Stimulated activated CD4-positive, alpha-beta T cell treated with anti-CD3 and anti-CD28 coated beads, Interleukin-15, amount 100 ng/mL, for 24 hours (primary cell): ENCODE data around the gene AGPS.
"Not testable (repeated sequence)": the region's sequence is repeated elsewhere in the genome, so short reads cannot be mapped to it uniquely, and the experiment has no call there.

Source experiments
- DNase-seq: peaks from one replicate; pipeline ENCODE4 v3.0.0-alpha.2; 2020

Gene AGPS

GRCh38 chr2:177424620-177425019, 32.0 kb downstream of the AGPS start:
- not testable (repeated sequence) for DNase-seq

DNA sequence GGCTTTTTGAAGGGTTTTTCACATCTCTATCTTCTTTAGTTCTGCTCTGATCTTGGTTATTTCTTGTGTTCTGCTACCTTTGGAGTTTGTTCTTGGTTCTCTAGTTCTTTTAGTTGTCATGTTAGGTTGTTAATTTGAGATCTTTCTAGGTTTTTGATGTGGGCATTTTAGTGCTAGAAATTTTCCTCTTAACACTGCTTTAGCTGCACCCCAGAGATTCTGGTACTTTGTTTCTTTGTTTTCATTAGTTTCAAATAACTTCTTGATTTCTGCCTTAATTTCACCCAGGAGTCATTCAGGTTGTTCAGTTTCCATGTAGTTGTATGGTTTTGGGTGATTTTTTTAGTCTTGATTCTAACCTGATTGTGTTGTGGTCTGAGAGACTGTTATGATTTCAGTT, 34.7 kb downstream of the AGPS start:
- DNase-seq: no peak

DNA sequence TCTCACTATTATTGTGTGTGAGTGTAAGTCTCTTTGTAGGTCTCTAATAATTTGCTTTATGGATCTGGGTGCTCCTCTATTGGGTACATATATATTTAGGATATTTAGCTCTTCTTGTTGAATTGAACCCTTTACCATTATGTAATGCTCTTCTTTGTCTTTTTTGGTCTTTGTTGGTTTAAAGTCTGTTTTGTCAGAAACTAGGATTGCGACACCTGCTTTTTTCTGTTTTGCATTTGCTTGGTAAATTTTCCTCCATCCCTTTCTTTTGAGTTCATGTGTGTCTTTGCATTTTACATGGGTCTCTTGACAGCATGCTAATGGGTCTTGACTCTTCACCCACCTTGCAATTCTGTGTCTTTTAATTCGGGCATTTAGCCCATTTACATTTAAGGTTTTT, 35.4 kb downstream of the AGPS start:
- DNase-seq: not testable (repeated sequence)

DNA sequence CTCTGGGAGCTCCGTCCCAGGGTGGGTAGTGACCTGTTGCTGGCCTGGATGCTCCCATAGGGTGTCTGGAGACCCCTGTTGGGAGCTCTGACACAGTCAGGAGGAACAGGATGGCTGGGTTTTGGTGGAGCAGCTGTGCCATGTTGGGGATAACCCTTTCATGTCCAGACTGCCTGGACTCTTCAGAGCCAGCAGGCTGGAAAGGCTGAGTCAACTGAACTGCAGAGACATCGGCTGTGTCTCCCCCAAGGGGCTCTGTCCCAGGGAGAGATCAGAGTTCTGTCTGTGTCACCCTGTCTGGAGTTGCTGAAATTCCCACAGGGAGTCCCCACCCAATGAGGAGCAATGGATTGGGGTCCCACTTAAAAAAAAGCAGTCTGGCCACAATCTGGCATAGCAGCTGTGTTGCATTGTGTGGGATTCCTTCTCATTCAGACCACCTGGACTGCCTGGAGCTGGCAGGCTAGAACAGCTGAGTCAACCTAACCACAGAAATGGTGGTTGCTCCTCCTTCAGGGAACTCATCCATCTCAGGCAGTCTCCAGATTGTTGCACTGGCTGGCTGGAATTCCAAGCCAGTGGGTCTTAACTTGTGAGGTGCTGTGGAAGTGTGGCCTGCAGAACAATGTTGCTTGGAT, 37.2 kb downstream of the AGPS start:
- DNase-seq: no peak

DNA sequence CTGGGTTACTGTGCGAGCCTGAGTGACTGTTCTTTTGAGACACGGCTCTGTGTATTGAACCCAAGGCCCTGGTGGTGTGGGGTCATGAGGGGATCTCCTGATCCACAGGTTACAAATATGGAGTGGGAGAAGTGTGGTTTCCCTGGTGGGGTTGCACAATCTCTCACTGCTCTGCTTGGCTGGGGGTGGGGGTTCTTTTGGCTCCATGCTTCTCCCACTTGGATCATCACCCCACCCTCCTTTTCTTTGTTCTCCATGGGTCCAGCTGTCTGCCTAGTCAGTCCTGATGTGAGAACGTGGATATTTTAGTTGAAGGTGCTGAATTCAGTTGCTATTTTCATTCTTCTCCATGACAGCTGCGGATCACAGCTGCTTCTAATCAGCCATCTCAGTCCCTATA, 37.8 kb downstream of the AGPS start:
- DNase-seq: no peak

- not testable (repeated sequence) for DNase-seq
Measured at GRCh38 chr2:177431111-177431725, 38.6 kb downstream of the AGPS start.

DNA sequence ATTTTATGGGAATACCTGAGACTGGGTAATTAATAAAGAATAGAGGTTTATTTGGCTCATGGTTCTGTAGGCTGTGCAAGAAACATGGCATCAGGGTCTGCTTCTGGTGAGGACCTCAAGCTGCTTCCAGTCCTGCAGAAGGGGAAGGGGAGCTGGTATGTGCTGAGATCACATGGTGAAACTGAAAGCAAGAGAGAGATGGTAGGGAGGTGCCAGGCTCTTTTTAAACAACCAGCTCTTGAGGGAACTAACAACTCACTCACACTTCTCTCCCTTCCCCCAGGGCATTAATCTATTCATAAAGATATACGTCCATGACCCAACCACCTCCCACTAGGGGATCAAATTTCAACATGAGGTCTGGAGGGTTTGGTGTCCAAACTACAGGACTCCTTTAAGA, 40.1 kb downstream of the AGPS start:
- no peak for DNase-seq

GRCh38 chr2:177433402-177433801, 40.8 kb downstream of the AGPS start:
- no peak for DNase-seq

DNA sequence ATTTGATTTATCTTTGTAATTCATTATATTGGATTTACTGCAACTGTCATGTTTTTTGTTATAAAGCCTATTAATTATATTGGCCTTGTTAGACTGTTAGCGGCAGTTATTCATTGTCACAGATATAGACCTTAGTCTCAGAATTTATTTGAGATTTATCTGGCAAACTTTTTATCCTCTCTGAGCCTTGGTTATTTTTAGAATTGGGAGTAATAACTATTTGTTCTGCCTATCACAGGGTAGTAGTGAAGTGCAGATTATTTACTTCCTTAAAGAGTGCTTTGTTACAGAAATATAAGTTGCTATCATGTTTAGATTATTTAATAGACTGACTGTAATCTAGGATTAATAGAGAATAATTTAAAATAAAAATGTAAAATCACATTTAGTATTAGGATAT, 41.9 kb downstream of the AGPS start:
- DNase-seq: no peak

DNA sequence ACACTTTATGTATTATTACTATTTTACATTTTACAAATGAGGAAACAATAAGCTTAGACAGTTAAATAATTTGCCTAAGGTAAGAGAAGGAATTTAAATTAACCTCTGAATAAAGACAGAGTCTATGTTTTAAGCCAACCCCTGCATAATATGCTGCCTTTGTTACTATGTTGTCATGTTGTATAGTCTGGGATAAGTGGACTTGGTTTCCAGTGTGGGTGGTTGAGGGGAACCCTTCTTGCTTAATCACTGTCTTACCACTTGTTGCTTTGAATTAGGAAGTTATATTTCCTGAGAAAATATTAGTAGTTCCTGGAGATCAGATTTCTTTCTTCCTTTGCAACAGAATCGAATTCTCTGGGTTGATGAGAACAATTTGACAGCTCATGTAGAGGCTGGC, 52.6 kb downstream of the AGPS start:
- DNase-seq: no peak

DNA sequence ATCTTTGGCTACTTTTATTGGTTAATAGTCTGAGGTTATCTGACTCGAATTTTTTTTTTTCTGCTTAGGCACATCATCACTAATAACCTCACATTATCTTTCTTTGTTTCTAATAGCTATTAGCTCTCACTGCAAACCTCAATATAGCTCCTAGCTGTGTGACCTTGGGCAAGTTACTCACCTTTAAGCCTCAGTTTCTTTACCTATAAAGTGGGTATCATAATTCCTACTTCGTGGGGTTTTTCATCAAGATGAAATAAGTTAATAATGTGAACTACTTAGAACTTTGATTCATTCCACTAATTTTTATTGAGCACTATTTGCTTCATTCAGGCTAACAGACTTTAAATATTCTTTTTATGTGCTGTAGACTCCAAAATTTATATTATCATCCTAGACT, 55.5 kb downstream of the AGPS start:
- no peak for DNase-seq

DNA sequence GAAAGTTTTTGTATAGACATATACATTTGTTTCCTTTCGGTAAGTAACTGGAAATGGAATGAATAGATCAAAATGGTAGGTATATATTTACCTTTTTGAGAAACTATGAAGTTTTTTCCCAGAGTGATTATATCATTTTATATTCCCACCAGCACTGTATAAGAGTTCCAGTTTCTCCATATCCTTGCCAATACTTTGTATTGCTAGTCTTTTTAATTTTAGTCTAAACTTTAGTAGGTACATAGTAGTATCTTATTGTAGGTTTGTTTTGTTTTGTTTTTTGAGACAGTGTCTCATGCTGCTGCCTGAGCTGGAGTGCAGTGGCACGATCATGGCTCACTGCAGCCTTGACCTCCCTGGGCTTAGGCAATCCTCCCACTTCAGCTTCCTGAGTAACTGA, 56.6 kb downstream of the AGPS start:
- DNase-seq: no peak

- no peak for DNase-seq
Measured at GRCh38 chr2:177455187-177455586, 62.6 kb downstream of the AGPS start.

- DNase-seq: not testable (repeated sequence)
Measured at GRCh38 chr2:177459756-177460155, 67.2 kb downstream of the AGPS start.

DNA sequence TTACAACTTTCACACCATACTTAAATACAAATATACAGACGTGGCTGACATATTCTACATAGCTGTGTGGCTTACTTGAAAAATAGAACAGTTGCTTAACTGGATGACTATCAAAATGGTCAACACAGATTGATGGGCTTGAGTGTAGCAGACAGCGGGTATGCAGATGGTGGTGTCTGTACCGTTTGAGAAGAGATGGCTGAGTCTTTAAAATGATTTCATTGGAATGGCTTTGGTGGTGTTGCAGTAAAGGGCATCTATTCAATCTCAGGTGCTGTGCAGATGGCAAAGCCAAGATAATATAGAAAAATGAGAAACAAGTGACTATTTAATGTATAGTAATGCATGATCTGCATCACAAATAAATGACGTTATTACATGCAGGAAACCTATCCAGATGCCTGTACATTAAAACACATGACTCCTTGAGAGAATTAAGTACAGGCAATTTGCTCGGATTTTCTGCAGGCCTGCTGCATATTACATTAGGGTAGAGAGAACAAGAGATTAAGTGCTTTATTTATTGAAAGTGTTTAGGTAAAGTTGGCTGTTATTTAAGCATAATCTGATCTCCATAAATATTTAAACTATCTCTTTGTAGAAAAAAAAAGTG, 68.5 kb downstream of the AGPS start:
- no peak for DNase-seq

DNA sequence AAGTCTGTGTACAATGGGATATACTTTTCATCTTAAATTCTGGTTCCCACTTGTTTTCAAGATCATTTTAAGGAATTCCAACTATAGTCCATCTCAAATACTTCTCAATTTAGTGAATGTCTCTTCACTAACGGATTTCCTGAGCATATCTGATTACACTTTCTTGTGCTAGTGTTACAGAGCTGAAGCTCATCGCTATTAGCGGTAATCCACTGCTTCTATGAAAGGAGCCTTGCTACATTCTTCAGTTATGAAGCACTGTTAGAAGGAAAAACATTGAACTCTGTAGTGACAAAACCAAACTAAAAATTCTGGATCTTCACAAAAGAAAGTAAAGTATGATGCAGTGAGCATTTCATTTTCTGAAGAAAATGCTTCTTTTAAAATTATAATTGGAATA, 72.0 kb downstream of the AGPS start:
- no peak for DNase-seq

DNA sequence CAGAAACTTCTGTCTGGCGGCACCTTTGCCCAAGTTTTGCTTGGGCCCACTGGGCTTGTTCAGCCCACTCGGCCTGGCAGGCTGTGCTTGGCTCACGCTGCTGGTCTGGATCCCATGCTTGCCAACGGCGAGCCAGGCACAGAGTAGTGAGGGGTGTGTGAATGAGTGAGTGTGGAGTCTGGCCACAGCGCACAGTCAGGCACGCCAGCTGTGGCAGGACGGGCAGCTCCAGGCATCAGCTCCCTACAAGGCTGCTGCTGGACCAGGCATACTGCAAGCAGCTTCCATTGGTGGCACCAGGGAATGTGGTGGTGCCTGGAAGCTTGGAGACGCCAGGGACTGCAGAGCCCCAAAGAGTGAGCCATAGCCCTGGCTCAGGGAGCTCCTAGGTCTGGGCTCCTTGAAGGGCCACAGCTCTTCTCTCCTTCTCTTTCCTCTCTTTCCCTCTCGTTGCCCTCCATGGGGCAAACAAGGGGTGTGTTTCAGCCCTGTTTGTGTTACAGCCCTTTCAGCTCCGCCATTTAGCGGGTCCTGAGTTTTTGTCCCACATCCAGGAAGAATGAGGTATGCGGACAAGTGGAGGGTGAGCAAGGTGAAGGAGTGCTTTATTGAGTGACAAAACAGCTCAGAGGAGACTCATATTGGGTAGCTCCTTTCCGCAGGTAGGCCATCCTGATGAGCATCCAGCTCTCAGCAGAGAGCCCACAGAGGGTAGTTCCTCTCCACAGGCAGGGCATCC, 73.0 kb downstream of the AGPS start:
- no peak for DNase-seq

GRCh38 chr2:177466337-177467195, 74.0 kb downstream of the AGPS start:
- DNase-seq: no peak

DNA sequence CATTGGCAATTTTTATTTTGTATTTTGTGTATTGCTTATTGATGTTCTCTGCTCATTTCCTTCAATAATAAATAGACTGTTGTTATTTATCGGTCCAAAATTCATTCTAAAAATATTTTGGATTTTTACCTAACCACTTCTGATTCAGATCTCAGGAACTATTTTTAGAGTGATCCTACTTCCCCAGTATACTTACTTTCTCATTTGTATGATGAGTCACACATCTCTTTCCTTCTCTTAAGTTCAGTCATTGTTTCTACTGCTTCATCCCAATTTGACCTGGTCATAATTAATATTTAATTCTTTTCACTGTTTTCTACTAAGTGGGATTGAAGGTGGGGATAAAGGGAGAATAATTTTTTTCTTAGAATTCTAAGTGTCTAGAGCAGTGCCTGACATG, 75.1 kb downstream of the AGPS start:
- DNase-seq: no peak

- no peak for DNase-seq
Measured at GRCh38 chr2:177471990-177472389, 79.4 kb downstream of the AGPS start.

GRCh38 chr2:177474301-177474700, 81.7 kb downstream of the AGPS start:
- no peak for DNase-seq

DNA sequence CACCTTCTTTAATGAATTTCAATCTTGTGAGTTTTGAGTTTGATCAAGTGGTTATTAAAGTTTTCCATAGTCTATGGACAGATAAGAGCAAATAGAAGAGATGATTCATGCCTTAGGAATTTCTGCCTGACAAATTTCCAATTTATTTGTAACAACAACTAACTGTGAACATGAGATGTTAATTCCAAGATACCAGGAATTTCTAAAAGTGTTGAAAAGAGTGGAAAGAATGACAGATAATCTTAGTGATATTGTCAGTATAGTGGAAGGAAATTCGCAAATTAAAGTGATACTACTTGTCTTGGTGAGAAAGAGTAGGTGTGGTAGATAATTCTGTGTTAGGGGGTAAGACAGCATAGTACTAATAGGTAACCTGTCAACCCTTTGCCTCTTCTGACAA, 82.4 kb downstream of the AGPS start:
- DNase-seq: no peak

DNA sequence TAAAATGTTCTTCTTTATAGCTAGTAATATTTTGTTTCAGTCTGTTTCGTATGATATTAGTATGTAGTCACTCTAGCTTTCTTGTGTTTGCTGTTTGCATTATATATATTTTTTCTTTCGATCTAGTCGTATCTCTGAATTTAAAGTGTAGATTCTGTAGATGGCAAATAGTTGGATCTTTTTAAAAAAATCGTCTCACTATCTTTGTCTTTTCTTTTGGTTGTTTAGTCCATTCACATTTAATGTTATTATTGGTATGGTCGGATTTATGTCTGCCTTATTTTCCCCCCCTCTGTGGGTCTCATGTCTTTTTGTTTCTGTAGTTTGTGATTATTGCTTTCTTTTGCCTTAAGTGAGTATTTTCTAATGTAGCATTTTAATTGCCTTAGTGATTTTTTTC, 84.3 kb downstream of the AGPS start:
- no peak for DNase-seq
